Measurements from ENCODE around the gene RGL2. TPM values are rescaled to one million over a fixed set of nuclear protein-coding genes. Genes with fewer than 3 reads are reported as not detected.
A peak's percentile ranks its signal among the peaks of the same experiment; 100 is the strongest.

RGL2 gene
- total and polyA plus RNA-seq, 10 of the 15 experiments (the other 5 are each of a cell fraction or from before 2014, with no cell fraction given), result 0.84 to 21.2 (median 6.8) TPM

DNA sequence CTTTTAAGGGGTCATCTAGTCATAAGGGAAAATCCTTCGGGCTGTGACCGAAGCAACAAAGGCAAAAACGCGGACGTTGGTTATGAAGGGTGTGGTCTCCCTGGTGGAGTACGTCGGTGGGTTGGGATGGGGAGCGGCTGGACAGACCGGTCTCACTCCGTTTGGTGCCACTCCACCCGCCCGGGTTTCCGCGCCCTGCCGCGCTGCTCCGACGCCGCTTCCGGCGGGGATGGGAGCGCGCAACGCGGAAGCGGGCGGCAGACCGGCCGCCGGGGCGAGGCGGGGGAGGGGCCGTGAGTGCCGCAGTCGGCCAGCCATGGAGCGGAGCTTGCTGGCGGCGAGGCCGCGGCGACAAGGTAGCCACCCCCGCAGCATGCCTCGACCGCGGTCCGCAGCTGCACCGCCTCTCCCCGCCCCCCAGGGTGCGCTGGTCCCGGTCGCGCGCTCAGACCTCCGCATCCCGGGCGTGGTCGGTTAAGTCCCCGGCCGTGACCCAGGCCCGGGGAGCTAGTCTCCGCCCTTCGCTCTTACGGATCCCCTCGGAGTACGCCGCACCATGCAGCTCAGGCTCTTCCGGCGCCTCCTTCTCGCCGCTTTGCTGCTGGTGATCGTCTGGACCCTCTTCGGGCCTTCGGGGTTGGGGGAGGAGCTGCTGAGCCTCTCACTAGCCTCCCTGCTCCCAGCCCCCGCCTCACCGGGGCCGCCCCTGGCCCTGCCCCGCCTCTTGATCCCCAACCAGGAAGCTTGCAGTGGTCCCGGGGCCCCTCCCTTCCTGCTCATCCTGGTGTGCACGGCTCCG, 21.7 kb downstream of the RGL2 start, which contains the start of gene B3GALT4 (continued):
- TF ChIP-seq, protein P1, sequence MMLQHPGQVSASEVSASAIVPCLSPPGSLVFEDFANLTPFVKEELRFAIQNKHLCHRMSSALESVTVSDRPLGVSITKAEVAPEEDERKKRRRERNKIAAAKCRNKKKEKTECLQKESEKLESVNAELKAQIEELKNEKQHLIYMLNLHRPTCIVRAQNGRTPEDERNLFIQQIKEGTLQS (IDR thresholded peaks at IDR 0.05; ENCODE audit: borderline replicate concordance, extremely low read depth, low read depth, low read length), result no peak
- peak; percentile 63 for TF ChIP-seq NBN (IDR thresholded peaks at IDR 0.05)
- TF ChIP-seq ZBED1 (IDR thresholded peaks at IDR 0.05; ENCODE audit: borderline replicate concordance), result no peak; the same call in 1 of the 2 replicates
- TF ChIP-seq SMC3 (IDR thresholded peaks at IDR 0.05; ENCODE audit: borderline replicate concordance, low read length), result no peak
- 0 out of 2 replicates have a peak, but pooled peaks have one; percentile 26 for TF ChIP-seq ESRRA (IDR thresholded peaks at IDR 0.05; ENCODE audit: low read length)
- no peak for TF ChIP-seq RCOR1 (conservative IDR thresholded peaks at IDR 0.05; ENCODE audit: low read depth, low read length)
- TF ChIP-seq FOXK2 (IDR thresholded peaks at IDR 0.05), result no peak
- TF ChIP-seq SREBF1 (IDR thresholded peaks at IDR 0.05; ENCODE audit: low read length), result no peak
- peak; percentile 85 for TF ChIP-seq IKZF1 (conservative IDR thresholded peaks at IDR 0.05)
- no peak for TF ChIP-seq KAT2A (conservative IDR thresholded peaks at IDR 0.05; ENCODE audit: control insufficient read depth, low read depth, low read length)
- no peak for TF ChIP-seq FOS (IDR thresholded peaks at IDR 0.05; ENCODE audit: borderline replicate concordance, extremely low read depth, insufficient read length)
- TF ChIP-seq, protein P2, sequence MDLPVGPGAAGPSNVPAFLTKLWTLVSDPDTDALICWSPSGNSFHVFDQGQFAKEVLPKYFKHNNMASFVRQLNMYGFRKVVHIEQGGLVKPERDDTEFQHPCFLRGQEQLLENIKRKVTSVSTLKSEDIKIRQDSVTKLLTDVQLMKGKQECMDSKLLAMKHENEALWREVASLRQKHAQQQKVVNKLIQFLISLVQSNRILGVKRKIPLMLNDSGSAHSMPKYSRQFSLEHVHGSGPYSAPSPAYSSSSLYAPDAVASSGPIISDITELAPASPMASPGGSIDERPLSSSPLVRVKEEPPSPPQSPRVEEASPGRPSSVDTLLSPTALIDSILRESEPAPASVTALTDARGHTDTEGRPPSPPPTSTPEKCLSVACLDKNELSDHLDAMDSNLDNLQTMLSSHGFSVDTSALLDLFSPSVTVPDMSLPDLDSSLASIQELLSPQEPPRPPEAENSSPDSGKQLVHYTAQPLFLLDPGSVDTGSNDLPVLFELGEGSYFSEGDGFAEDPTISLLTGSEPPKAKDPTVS (IDR thresholded peaks at IDR 0.05; ENCODE audit: low read depth, low read length), result no peak
- TF ChIP-seq KDM1A (IDR thresholded peaks at IDR 0.05; ENCODE audit: borderline replicate concordance), result no peak
- peak; percentile 92 for TF ChIP-seq POLR2A (IDR thresholded peaks at IDR 0.05; ENCODE audit: low read depth, low read length)
- TF ChIP-seq TARDBP (IDR thresholded peaks at IDR 0.05; ENCODE audit: borderline replicate concordance), result no peak
- TF ChIP-seq CREM (IDR thresholded peaks at IDR 0.05; ENCODE audit: low read depth), result peak; percentile 58
- 0 out of 2 replicates have a peak, but pooled peaks have one; percentile 52 for TF ChIP-seq SIN3A (IDR thresholded peaks at IDR 0.05; ENCODE audit: low read depth, low read length)
- no peak for TF ChIP-seq CHD1 (IDR thresholded peaks at IDR 0.05; ENCODE audit: low read depth, low read length)
- TF ChIP-seq ZNF622 (IDR thresholded peaks at IDR 0.05), result no peak
- peak; percentile 48; the same call in 1 of the 2 replicates for TF ChIP-seq ZNF217 (IDR thresholded peaks at IDR 0.05)
- peak; percentile 51 for TF ChIP-seq HCFC1 (IDR thresholded peaks at IDR 0.05; ENCODE audit: low read length)
- TF ChIP-seq TBL1XR1 (IDR thresholded peaks at IDR 0.05; ENCODE audit: low read depth, low read length), result no peak; the same call in 1 of the 2 replicates
- TF ChIP-seq SMAD1 (IDR thresholded peaks at IDR 0.05; ENCODE audit: low read depth, partially characterized antibody), result no peak
- TF ChIP-seq, protein P3, sequence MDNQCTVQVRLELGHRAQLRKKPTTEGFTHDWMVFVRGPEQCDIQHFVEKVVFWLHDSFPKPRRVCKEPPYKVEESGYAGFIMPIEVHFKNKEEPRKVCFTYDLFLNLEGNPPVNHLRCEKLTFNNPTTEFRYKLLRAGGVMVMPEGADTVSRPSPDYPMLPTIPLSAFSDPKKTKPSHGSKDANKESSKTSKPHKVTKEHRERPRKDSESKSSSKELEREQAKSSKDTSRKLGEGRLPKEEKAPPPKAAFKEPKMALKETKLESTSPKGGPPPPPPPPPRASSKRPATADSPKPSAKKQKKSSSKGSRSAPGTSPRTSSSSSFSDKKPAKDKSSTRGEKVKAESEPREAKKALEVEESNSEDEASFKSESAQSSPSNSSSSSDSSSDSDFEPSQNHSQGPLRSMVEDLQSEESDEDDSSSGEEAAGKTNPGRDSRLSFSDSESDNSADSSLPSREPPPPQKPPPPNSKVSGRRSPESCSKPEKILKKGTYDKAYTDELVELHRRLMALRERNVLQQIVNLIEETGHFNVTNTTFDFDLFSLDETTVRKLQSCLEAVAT (IDR thresholded peaks at IDR 0.05), result no peak; the same call in 1 of the 2 replicates
- TF ChIP-seq, protein P4, sequence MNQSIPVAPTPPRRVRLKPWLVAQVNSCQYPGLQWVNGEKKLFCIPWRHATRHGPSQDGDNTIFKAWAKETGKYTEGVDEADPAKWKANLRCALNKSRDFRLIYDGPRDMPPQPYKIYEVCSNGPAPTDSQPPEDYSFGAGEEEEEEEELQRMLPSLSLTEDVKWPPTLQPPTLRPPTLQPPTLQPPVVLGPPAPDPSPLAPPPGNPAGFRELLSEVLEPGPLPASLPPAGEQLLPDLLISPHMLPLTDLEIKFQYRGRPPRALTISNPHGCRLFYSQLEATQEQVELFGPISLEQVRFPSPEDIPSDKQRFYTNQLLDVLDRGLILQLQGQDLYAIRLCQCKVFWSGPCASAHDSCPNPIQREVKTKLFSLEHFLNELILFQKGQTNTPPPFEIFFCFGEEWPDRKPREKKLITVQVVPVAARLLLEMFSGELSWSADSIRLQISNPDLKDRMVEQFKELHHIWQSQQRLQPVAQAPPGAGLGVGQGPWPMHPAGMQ (IDR thresholded peaks at IDR 0.05; ENCODE audit: borderline replicate concordance), result no peak
